Nephron (organoid): ENCODE results near the gene PAK5.

Experiments
- H3K27ac Mint-ChIP-seq, 3 experiments: 2 replicates each; pipeline ENCODE4 v1.8.0; 2020; ENCODE audit warnings: mixed read lengths in 3 of 3, mild to moderate bottlenecking in 2 of 3, moderate library complexity in 1 of 3
- H3K27me3 Mint-ChIP-seq: 2 replicates; pipeline ENCODE4 v1.8.0; 2021; ENCODE audit warnings: low read depth, mild to moderate bottlenecking, moderate library complexity, mixed read lengths
- H3K36me3 Mint-ChIP-seq: 2 replicates; pipeline ENCODE4 v1.8.0; 2020; ENCODE audit warnings: low read depth, mixed read lengths
- H3K4me1 Mint-ChIP-seq: 2 replicates; pipeline ENCODE4 v1.8.0; 2020; ENCODE audit warnings: mixed read lengths
- H3K4me3 Mint-ChIP-seq, 3 experiments: 2 replicates each; pipeline ENCODE4 v1.8.0; 2020; ENCODE audit warnings: mild to moderate bottlenecking in 3 of 3, mixed read lengths in 3 of 3, moderate library complexity in 2 of 3
- H3K9me3 Mint-ChIP-seq: 2 replicates; pipeline ENCODE4 v1.8.0; 2020; ENCODE audit warnings: mixed read lengths
- CTCF ChIP-seq, 3 experiments: fragments of 200-600 bp; sonication (generic); IDR thresholded peaks; one replicate each; pipeline ENCODE4 v1.5.0; 2021; ENCODE audit warnings: antibody characterized with exemption in 3 of 3; ENCODE audit not compliant: unreplicated experiment in 3 of 3

PAK5 gene

GRCh38 chr20:9616833-9617461 lies 221.9 kb downstream of the PAK5 start:
- TF ChIP-seq CTCF (IDR thresholded peaks at IDR 0.05; ENCODE audit: unreplicated experiment in 3 of 3), result peak; percentile 84 to 89 (median 86)
- Mint-ChIP-seq H3K4me3 (no peak overlapping the region), H3K27me3 (no peaks in the 10 kb centered on the region), H3K27ac (no peak overlapping the region), H3K4me1 (no peaks in the 10 kb centered on the region), H3K36me3 (no peaks in the 10 kb centered on the region), H3K9me3 (peaks cover 6% of the 10 kb centered on the region)

GRCh38 chr20:9616455-9616805 lies 222.4 kb downstream of the PAK5 start:
- Mint-ChIP-seq H3K27ac (no peak overlapping the region), H3K9me3 (peaks cover 6% of the 10 kb centered on the region), H3K27me3 (no peaks in the 10 kb centered on the region), H3K4me1 (no peaks in the 10 kb centered on the region), H3K4me3 (no peak overlapping the region), H3K36me3 (no peaks in the 10 kb centered on the region)
- no peak for TF ChIP-seq CTCF (IDR thresholded peaks at IDR 0.05; ENCODE audit: unreplicated experiment in 3 of 3)

GRCh38 chr20:9615766-9616454 lies 223.0 kb downstream of the PAK5 start:
- Mint-ChIP-seq H3K4me3 (no peak overlapping the region), H3K27me3 (no peaks in the 10 kb centered on the region), H3K4me1 (no peaks in the 10 kb centered on the region), H3K36me3 (no peaks in the 10 kb centered on the region), H3K27ac (no peak overlapping the region), H3K9me3 (peaks cover 6% of the 10 kb centered on the region)
- no peak for TF ChIP-seq CTCF (IDR thresholded peaks at IDR 0.05; ENCODE audit: unreplicated experiment in 3 of 3)

- Mint-ChIP-seq H3K4me3 (no peak overlapping the region), H3K27me3 (no peaks in the 10 kb centered on the region), H3K4me1 (no peaks in the 10 kb centered on the region), H3K27ac (no peak overlapping the region), H3K9me3 (peaks cover 6% of the 10 kb centered on the region), H3K36me3 (no peaks in the 10 kb centered on the region)
- no peak for TF ChIP-seq CTCF (IDR thresholded peaks at IDR 0.05; ENCODE audit: unreplicated experiment in 3 of 3)
Measured at GRCh38 chr20:9615118-9615517, 223.8 kb downstream of the PAK5 start.

- Mint-ChIP-seq H3K9me3 (peaks cover 6% of the 10 kb centered on the region), H3K27ac (no peak overlapping the region), H3K27me3 (no peaks in the 10 kb centered on the region), H3K36me3 (no peaks in the 10 kb centered on the region), H3K4me1 (peaks cover 5% of the 10 kb centered on the region), H3K4me3 (no peak overlapping the region)
- TF ChIP-seq CTCF (IDR thresholded peaks at IDR 0.05; ENCODE audit: unreplicated experiment in 3 of 3), result no peak
Measured at GRCh38 chr20:9613871-9614270, 225.0 kb downstream of the PAK5 start.

- Mint-ChIP-seq H3K27me3 (no peaks in the 10 kb centered on the region), H3K4me1 (peaks cover 5% of the 10 kb centered on the region), H3K36me3 (no peaks in the 10 kb centered on the region), H3K4me3 (no peak overlapping the region), H3K9me3 (peaks cover 6% of the 10 kb centered on the region), H3K27ac (no peak overlapping the region)
- TF ChIP-seq CTCF (IDR thresholded peaks at IDR 0.05; ENCODE audit: unreplicated experiment in 3 of 3), result no peak
Measured at GRCh38 chr20:9611921-9612320, 227.0 kb downstream of the PAK5 start.
